ENCODE data around the gene PFN3. TPM values are rescaled to one million over a fixed set of nuclear protein-coding genes. Genes with fewer than 3 reads are reported as not detected.
A peak's percentile ranks its signal among the peaks of the same experiment; 100 is the strongest.

PFN3 gene
- total RNA-seq, 1 experiment from 2014 or later: 0.48 TPM

DNA sequence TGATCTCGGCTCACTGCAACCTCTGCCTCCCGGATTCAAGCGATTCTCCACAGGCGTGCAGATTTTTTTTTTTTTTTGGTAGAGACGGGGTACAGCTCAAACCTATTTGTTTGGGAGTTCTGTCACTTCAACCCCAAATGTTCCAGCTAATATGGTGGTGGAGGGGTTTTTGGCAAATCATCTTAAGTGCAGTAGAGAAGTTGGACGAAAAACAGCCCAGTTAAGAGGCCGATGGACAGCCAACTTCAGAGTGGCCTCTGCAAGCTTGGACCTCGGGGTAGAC is 45.4 kb upstream of the PFN3 start:
- H3K9me3 Mint-ChIP-seq: no peaks in the 10 kb centered on the region
- peak overlapping the region; percentile 66 for H3K4me3 Mint-ChIP-seq
- no peak overlapping the region for H3K27ac Mint-ChIP-seq
- POLR2A ChIA-PET: interaction anchor here (0.6 to 5.8 kb wide), 10 partner anchors 9 to 735 kb away, joined by 3 to 38 read pairs (median 4); partner anchors contain the start of gene GRK6
- H3K4me1 Mint-ChIP-seq: peaks cover 44% of the 10 kb centered on the region
- peaks cover 38% of the 10 kb centered on the region for H3K27me3 Mint-ChIP-seq (ENCODE audit: low read depth)
- CTCF ChIA-PET: interaction anchor here (0.9 to 15.8 kb wide), 14 partner anchors 9 to 135 kb away, joined by 3 to 171 read pairs (median 6); partner anchors contain the start of genes GRK6, MXD3 and PDLIM7
- no peaks in the 10 kb centered on the region for H3K36me3 Mint-ChIP-seq
- TF ChIP-seq EMX1 (CRISPR knock-in tag; IDR thresholded peaks at IDR 0.05): no peak
- TF ChIP-seq, protein P1, sequence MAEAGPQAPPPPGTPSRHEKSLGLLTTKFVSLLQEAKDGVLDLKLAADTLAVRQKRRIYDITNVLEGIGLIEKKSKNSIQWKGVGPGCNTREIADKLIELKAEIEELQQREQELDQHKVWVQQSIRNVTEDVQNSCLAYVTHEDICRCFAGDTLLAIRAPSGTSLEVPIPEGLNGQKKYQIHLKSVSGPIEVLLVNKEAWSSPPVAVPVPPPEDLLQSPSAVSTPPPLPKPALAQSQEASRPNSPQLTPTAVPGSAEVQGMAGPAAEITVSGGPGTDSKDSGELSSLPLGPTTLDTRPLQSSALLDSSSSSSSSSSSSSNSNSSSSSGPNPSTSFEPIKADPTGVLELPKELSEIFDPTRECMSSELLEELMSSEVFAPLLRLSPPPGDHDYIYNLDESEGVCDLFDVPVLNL (CRISPR knock-in tag; IDR thresholded peaks at IDR 0.05; ENCODE audit: borderline replicate concordance, low read depth): no peak
- TF ChIP-seq, protein P2, sequence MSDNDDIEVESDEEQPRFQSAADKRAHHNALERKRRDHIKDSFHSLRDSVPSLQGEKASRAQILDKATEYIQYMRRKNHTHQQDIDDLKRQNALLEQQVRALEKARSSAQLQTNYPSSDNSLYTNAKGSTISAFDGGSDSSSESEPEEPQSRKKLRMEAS (CRISPR knock-in tag; IDR thresholded peaks at IDR 0.05): no peak
- TF ChIP-seq ZNF138 (CRISPR knock-in tag; conservative IDR thresholded peaks at IDR 0.05): no peak
- no peak for TF ChIP-seq NFATC4 (CRISPR knock-in tag; IDR thresholded peaks at IDR 0.05)
- no peak for TF ChIP-seq FOXK1 (CRISPR knock-in tag; IDR thresholded peaks at IDR 0.05)
- TF ChIP-seq ATF6 (CRISPR knock-in tag; IDR thresholded peaks at IDR 0.05): no peak
- TF ChIP-seq KAT7 (CRISPR knock-in tag; IDR thresholded peaks at IDR 0.05; ENCODE audit: borderline replicate concordance): no peak
- TF ChIP-seq MLX (CRISPR knock-in tag; IDR thresholded peaks at IDR 0.05): no peak
- TF ChIP-seq ZNF396 (CRISPR knock-in tag; IDR thresholded peaks at IDR 0.05; ENCODE audit: borderline replicate concordance): no peak
- no peak for TF ChIP-seq NFYB (CRISPR knock-in tag; conservative IDR thresholded peaks at IDR 0.05; ENCODE audit: low read depth)
- no peak for TF ChIP-seq NR1H2 (CRISPR knock-in tag; IDR thresholded peaks at IDR 0.05)
- no peak for TF ChIP-seq RELA (CRISPR knock-in tag; IDR thresholded peaks at IDR 0.05; ENCODE audit: borderline replicate concordance)
- TF ChIP-seq TEAD1 (CRISPR knock-in tag; IDR thresholded peaks at IDR 0.05): no peak
- no peak for TF ChIP-seq FOXJ3 (CRISPR knock-in tag; IDR thresholded peaks at IDR 0.05; ENCODE audit: borderline replicate concordance)
- no peak for TF ChIP-seq IRF2 (CRISPR knock-in tag; IDR thresholded peaks at IDR 0.05; ENCODE audit: borderline replicate concordance, low read depth)
- TF ChIP-seq ZNF512 (CRISPR knock-in tag; IDR thresholded peaks at IDR 0.05; ENCODE audit: borderline replicate concordance): no peak
- TF ChIP-seq JAZF1 (CRISPR knock-in tag; IDR thresholded peaks at IDR 0.05): no peak
- TF ChIP-seq ZNF219 (CRISPR knock-in tag; IDR thresholded peaks at IDR 0.05; ENCODE audit: borderline replicate concordance): no peak
- ATAC-seq (no peak), DNase-seq (ENCODE audit: low spot score) (no peak)

GRCh38 chr5:177445052-177445916 is 44.8 kb upstream of the PFN3 start:
- DNase-seq (ENCODE audit: low spot score) (no peak), ATAC-seq (no peak)
- H3K36me3 Mint-ChIP-seq: no peaks in the 10 kb centered on the region
- ChIA-PET POLR2A (interaction anchor here (0.6 to 5.8 kb wide), 8 partner anchors 8 to 736 kb away, joined by 3 to 38 read pairs (median 4); partner anchors contain the start of gene GRK6), CTCF (interaction anchor here (0.6 to 15.8 kb wide), 17 partner anchors 8 to 134 kb away, joined by 3 to 171 read pairs (median 4); partner anchors contain the start of genes GRK6, MXD3 and PDLIM7)
- H3K27me3 Mint-ChIP-seq (ENCODE audit: low read depth): peaks cover 34% of the 10 kb centered on the region
- TF ChIP-seq ZNF512 (CRISPR knock-in tag; IDR thresholded peaks at IDR 0.05; ENCODE audit: borderline replicate concordance) (0 out of 2 replicates have a peak, but pooled peaks have one; percentile 17), ZNF671 (CRISPR knock-in tag; IDR thresholded peaks at IDR 0.05) (0 out of 2 replicates have a peak, but pooled peaks have one; percentile 12), FOXJ3 (CRISPR knock-in tag; IDR thresholded peaks at IDR 0.05; ENCODE audit: borderline replicate concordance) (no peak)
- TF ChIP-seq, protein P3, sequence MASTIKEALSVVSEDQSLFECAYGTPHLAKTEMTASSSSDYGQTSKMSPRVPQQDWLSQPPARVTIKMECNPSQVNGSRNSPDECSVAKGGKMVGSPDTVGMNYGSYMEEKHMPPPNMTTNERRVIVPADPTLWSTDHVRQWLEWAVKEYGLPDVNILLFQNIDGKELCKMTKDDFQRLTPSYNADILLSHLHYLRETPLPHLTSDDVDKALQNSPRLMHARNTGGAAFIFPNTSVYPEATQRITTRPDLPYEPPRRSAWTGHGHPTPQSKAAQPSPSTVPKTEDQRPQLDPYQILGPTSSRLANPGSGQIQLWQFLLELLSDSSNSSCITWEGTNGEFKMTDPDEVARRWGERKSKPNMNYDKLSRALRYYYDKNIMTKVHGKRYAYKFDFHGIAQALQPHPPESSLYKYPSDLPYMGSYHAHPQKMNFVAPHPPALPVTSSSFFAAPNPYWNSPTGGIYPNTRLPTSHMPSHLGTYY (CRISPR knock-in tag; IDR thresholded peaks at IDR 0.05): 0 out of 2 replicates have a peak, but pooled peaks have one; percentile 18
- H3K4me3 Mint-ChIP-seq: peak overlapping the region; percentile 66
- H3K27ac Mint-ChIP-seq: no peak overlapping the region
- peaks cover 43% of the 10 kb centered on the region for H3K4me1 Mint-ChIP-seq
- no peaks in the 10 kb centered on the region for H3K9me3 Mint-ChIP-seq
